ENCODE results near the gene XIST.
"Not testable (repeated sequence)": the region's sequence is repeated elsewhere in the genome, so short reads cannot be mapped to it uniquely, and the experiment has no call there.

The XIST gene

GRCh38 chrX:73827406-73827805 lies 25.1 kb downstream of the XIST start:
- no peak for TF ChIP-seq CTCF (IDR thresholded peaks at IDR 0.05; ENCODE audit: extremely low read depth, missing control alignments)
- no peak for DNase-seq (ENCODE audit: low spot score)

GRCh38 chrX:73826996-73827395 lies 25.5 kb downstream of the XIST start:
- no peak for DNase-seq (ENCODE audit: low spot score)
- TF ChIP-seq CTCF (IDR thresholded peaks at IDR 0.05; ENCODE audit: extremely low read depth, missing control alignments): no peak

GRCh38 chrX:73825569-73825968 lies 26.9 kb downstream of the XIST start:
- DNase-seq (ENCODE audit: low spot score): no peak
- no peak for TF ChIP-seq CTCF (IDR thresholded peaks at IDR 0.05; ENCODE audit: extremely low read depth, missing control alignments)

GRCh38 chrX:73823473-73824004 lies 29.0 kb downstream of the XIST start:
- TF ChIP-seq CTCF (IDR thresholded peaks at IDR 0.05; ENCODE audit: extremely low read depth, missing control alignments): no peak
- no peak for DNase-seq (ENCODE audit: low spot score)

GRCh38 chrX:73822775-73823174 lies 29.7 kb downstream of the XIST start:
- DNase-seq (ENCODE audit: low spot score): no peak
- no peak for TF ChIP-seq CTCF (IDR thresholded peaks at IDR 0.05; ENCODE audit: extremely low read depth, missing control alignments)

GRCh38 chrX:73821921-73822559 lies 30.5 kb downstream of the XIST start:
- TF ChIP-seq CTCF (IDR thresholded peaks at IDR 0.05; ENCODE audit: extremely low read depth, missing control alignments): no peak
- DNase-seq (ENCODE audit: low spot score): no peak

GRCh38 chrX:73819864-73820558 lies 32.5 kb downstream of the XIST start:
- DNase-seq (ENCODE audit: low spot score): not testable (repeated sequence)
